Activated naive CD8-positive, alpha-beta T cell treated with anti-CD3 and anti-CD28 coated beads, Interleukin-2, amount 50 U/mL, for 24 hours (primary cell): ENCODE results near the gene FBXL15.

ENCODE experiments used
- ATAC-seq: fragments of 150-1000 bp; cut with Tn5 transposase; one replicate; pipeline ENCODE4 v1.10.0; 2021
- DNase-seq: peaks from one replicate; pipeline ENCODE4 v3.0.0; 2021
- H3K27ac Mint-ChIP-seq: one replicate; pipeline ENCODE4 v1.8.0; 2021; ENCODE audit warnings: mild to moderate bottlenecking, mixed read lengths
- H3K27me3 Mint-ChIP-seq: one replicate; pipeline ENCODE4 v1.8.0; 2021; ENCODE audit warnings: mixed read lengths
- H3K36me3 Mint-ChIP-seq: one replicate; pipeline ENCODE4 v1.8.0; 2021; ENCODE audit warnings: low read depth, mixed read lengths
- H3K4me1 Mint-ChIP-seq: one replicate; pipeline ENCODE4 v1.8.0; 2021; ENCODE audit warnings: mixed read lengths
- H3K4me3 Mint-ChIP-seq: one replicate; pipeline ENCODE4 v1.8.0; 2021; ENCODE audit warnings: mild to moderate bottlenecking, moderate library complexity, mixed read lengths
- H3K9me3 Mint-ChIP-seq: one replicate; pipeline ENCODE4 v1.8.0; 2021; ENCODE audit warnings: mixed read lengths

The FBXL15 gene, protein sequence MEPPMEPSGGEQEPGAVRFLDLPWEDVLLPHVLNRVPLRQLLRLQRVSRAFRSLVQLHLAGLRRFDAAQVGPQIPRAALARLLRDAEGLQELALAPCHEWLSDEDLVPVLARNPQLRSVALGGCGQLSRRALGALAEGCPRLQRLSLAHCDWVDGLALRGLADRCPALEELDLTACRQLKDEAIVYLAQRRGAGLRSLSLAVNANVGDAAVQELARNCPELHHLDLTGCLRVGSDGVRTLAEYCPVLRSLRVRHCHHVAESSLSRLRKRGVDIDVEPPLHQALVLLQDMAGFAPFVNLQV

DNA sequence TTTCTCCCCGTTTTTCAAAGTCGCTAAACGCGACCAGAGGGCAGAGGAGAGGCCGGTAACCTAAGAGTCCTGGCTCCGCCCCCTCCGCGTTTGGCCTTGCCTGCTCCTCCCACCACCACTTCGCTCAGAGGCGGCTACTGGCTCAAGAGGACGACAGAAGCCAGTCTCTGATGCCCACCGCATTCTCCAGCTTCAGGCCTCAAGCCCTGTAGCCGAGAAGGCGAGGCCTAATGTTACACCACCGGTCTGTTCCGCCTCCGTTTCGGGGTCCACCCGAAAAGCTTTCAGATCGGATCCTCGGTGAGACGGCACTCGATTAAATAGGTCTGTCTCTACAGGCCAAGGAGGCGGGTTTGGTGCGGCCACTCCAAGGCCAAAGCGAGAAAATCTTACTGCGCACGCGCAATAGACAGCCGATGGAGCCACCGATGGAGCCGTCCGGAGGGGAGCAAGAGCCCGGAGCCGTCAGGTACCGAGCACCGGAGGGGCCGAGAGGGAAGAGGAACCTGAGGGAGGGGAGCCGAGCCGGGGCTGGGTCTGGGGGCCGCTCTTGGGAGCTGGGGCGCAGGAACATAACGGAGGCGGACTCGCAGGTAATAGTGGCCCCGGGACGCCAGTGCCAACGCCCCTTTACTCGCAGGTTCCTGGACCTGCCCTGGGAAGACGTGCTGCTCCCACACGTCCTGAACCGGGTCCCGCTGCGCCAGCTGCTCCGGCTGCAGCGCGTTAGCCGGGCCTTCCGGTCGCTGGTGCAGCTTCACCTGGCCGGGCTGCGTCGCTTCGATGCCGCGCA is at the start of gene FBXL15:
Gene FBXL15 (plus strand): TSS at position 123 of the 793 bp plus-strand sequence. CDS start 294 bp downstream, at position 417.
- ATAC-seq (peak; percentile 78), DNase-seq (peak; percentile 98)
- no peaks in the 10 kb centered on the region for H3K9me3 Mint-ChIP-seq
- H3K36me3 Mint-ChIP-seq, result peaks cover 8% of the 10 kb centered on the region
- peaks cover 28% of the 10 kb centered on the region for H3K27me3 Mint-ChIP-seq
- H3K27ac Mint-ChIP-seq, result peak within 1 kb of the TSS; percentile 97
- H3K4me1 Mint-ChIP-seq, result peaks cover 39% of the 10 kb centered on the region
- H3K4me3 Mint-ChIP-seq, result peak within 1 kb of the TSS; percentile 91

DNA sequence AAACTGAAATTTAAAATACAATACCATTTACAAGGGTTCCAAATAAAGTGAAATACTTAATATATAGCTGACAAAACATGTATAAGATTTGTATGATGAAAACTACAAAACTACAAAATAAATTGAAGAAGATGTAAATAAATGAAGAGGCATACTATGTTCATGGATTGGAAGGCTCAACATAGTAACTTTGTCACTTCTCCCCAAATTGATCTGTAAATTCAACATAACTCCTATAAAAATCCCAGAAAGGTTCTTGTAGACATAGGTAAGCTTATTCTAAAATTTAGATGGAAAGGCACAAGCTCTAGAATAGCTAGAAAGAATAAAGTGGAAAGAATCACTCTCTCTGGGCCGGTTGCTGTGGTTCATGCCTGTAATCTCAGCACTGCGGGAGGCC is 49.3 kb upstream of the FBXL15 start:
- Mint-ChIP-seq H3K4me3 (no peak overlapping the region), H3K9me3 (no peaks in the 10 kb centered on the region), H3K27me3 (no peaks in the 10 kb centered on the region), H3K36me3 (peaks cover 52% of the 10 kb centered on the region), H3K4me1 (no peaks in the 10 kb centered on the region), H3K27ac (no peak overlapping the region)
- no peak for ATAC-seq
- DNase-seq, result no peak

DNA sequence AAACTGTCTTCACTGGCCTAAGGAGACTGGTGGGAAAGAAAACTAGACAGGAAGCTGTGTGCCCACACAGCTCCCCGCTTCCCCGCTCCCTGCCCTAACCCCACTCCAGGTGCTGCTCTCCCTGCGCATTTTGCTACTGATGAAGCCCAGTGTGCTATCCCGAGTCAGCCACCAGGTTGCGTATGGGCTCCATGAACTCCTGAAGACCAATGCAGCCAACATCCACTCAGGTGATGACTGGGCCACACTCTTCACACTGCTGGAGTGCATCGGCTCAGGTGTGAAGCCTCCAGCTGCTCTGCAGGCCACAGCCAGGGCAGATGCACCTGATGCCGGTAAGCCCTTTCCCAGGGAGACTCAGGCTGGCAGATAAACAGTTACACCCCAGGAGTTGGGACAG is 45.4 kb upstream of the FBXL15 start:
- ATAC-seq (no peak), DNase-seq (no peak)
- Mint-ChIP-seq H3K27me3 (no peaks in the 10 kb centered on the region), H3K27ac (no peak overlapping the region), H3K36me3 (peaks cover 39% of the 10 kb centered on the region), H3K4me3 (no peak overlapping the region), H3K9me3 (no peaks in the 10 kb centered on the region), H3K4me1 (no peaks in the 10 kb centered on the region)

DNA sequence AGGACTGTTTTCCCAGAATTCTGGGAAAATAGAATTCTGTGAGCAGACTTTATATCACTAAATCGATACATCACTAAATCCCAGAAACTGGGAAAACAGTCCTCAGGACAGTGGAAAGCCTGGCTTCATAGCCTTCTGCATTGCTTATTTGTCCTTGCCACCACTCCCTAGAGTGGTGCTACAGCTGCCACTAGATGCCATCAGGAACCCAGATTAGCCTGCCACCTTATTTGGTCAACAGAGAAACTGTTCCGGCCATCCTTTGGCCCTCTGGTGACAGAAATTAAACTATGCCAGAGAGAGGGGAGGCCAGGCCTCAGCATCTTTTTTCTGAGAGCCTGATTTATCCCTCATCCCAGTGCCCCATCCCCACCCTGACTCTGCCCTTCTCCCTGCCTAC is 44.8 kb upstream of the FBXL15 start:
- no peak for DNase-seq
- Mint-ChIP-seq H3K4me1 (no peaks in the 10 kb centered on the region), H3K9me3 (no peaks in the 10 kb centered on the region), H3K27me3 (no peaks in the 10 kb centered on the region), H3K4me3 (no peak overlapping the region), H3K27ac (no peak overlapping the region), H3K36me3 (peaks cover 33% of the 10 kb centered on the region)
- no peak for ATAC-seq

DNA sequence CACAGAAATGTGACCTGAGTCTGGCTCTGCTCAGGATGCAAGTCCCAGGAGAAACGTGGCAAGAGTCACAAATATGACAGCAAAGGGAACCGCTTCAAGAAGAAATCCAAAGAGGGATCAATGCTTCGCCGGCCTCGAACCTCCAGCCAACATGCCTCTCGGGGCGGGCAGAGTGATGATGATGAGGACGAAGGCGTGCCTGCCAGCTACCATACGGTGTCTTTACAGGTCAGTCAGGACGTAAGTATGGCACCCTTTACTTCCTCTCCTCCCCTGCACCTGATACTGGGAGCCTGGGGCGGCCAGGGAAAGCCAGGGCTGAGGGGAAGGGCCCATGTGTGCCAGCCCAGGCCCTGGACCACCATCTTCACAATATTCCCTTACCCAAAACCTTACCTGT is 43.7 kb upstream of the FBXL15 start:
- no peak for DNase-seq
- Mint-ChIP-seq H3K9me3 (no peaks in the 10 kb centered on the region), H3K27me3 (no peaks in the 10 kb centered on the region), H3K36me3 (peaks cover 29% of the 10 kb centered on the region), H3K4me1 (no peaks in the 10 kb centered on the region), H3K4me3 (no peak overlapping the region), H3K27ac (no peak overlapping the region)
- ATAC-seq, result no peak

DNA sequence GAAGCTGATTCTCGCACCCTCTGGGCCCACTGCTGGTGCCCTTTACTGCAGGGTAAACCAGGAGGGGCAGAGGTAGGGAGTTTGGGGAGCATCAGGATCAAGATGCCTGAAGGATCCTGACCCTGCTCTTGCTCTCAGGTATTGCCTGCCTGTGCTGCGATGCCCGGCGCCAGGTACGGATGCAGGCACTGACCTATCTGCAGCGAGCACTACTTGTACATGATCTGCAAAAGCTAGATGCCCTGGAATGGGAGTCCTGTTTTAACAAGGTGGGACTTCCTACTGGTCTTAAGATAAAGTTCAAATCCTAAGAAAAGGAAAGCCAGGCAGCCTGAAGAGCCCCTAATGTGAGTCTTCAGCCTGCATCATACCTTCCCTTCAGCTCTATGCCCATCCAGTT is 41.3 kb upstream of the FBXL15 start:
- peaks cover 21% of the 10 kb centered on the region for H3K36me3 Mint-ChIP-seq

DNA sequence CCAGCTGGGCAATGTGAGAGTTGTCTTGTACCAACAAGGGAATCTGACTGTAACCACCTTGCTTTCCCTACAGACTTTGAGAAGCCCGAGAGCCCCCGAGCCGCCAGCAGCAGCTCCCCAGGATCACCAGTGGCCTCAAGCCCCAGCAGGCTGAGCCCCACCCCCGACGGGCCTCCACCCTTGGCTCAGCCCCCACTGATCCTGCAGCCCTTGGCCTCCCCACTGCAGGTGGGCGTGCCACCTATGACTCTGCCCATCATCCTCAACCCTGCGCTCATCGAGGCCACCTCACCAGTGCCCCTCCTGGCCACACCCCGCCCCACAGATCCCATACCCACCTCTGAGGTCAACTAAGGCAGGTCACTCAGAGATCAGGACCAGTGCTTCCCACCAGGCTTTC is 38.7 kb upstream of the FBXL15 start:
- H3K9me3 Mint-ChIP-seq, result no peaks in the 10 kb centered on the region
- no peak overlapping the region for H3K27ac Mint-ChIP-seq
- DNase-seq (no peak), ATAC-seq (no peak)
- no peak overlapping the region for H3K4me3 Mint-ChIP-seq
- peaks cover 10% of the 10 kb centered on the region for H3K36me3 Mint-ChIP-seq
- H3K4me1 Mint-ChIP-seq, result peaks cover 5% of the 10 kb centered on the region
- no peaks in the 10 kb centered on the region for H3K27me3 Mint-ChIP-seq

More for the DNA sequence above, 41.3 kb upstream of the FBXL15 start:
- Mint-ChIP-seq H3K27me3 (no peaks in the 10 kb centered on the region), H3K4me3 (no peak overlapping the region), H3K27ac (no peak overlapping the region), H3K4me1 (peaks cover 3% of the 10 kb centered on the region), H3K9me3 (no peaks in the 10 kb centered on the region)
- DNase-seq (no peak), ATAC-seq (no peak)

DNA sequence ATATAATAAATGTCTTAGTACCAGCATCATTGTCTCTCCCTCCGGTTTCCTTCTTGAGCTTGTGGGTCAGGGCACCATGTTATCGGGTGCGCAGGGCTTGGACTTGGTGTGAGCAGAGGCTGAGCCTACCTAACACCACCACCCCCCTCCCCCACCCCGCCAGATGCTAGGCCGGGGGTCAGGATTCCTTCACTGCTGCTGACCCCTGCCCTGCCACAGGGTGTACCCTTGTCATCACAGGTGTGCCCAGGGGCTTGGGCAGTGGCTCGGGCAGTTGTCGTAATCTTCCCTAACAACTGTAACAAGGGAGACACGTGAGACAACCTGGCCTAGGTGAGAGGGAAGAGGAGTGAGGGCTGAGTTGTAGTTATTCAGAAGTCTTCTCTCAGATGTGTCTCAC is 37.8 kb upstream of the FBXL15 start:
- Mint-ChIP-seq H3K9me3 (no peaks in the 10 kb centered on the region), H3K4me3 (no peak overlapping the region), H3K27me3 (no peaks in the 10 kb centered on the region), H3K36me3 (peaks cover 8% of the 10 kb centered on the region), H3K27ac (no peak overlapping the region), H3K4me1 (peaks cover 5% of the 10 kb centered on the region)
- no peak for ATAC-seq
- no peak for DNase-seq

DNA sequence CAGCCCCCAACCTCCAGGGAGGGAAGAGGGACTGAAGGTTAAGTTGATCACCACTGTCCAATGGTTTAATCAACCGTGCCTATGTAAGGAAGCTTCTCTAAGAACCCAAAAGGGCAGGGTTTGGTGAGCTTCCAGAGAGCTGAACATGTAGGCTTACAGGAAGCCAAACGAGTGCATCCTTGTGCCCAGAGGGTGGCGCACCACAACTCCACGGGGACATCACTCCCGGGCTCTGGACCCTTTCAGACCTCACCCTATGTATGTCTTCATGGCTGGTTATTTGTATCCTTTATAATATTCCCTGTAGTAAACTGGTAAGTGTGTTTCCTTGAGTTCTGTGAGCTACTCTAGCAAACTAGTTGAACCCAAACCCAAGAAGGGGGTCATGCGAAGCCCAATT is 36.6 kb upstream of the FBXL15 start:
- Mint-ChIP-seq H3K4me3 (no peak overlapping the region), H3K4me1 (peaks cover 5% of the 10 kb centered on the region), H3K36me3 (peaks cover 8% of the 10 kb centered on the region), H3K27ac (no peak overlapping the region), H3K27me3 (no peaks in the 10 kb centered on the region), H3K9me3 (no peaks in the 10 kb centered on the region)
- ATAC-seq (no peak), DNase-seq (no peak)

DNA sequence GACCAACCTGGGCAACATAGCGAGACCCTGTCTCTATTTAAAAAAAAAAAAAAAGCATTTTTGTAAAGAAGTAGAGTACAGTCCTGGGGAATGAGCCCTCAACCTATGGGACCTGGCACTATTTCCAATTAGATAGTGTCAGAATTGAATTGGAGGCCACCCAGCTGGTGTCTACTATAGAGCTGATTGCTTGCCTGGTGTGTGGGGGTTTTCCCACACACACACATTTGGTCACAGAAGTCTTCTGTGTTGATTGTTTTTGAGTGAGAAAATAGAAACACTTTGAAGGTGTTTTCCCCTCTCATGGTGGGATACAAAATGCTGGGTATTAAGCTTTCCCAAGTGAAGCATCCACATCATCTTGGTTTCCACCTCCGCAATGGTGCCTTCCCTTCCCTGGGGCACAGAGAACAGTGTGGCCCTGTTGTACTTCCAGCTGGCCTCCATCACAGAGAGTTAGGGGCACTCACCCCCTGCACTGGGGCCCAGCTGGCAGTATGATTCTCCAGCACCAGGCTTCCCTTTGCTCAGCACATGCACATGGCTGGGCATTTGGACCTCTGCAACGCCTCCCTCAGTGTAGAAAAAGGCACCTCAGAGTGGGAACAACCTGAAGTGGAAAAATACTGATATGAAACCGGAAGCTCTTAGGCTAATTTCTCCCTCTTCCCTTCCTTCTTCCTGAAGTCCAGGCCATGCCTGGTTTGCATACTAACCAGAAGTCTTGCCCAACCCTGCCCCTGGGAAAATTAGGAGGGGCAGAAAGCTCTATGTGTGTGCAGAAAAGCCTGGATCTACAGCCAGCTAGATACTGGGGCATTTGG is 35.8 kb upstream of the FBXL15 start:
- DNase-seq (no peak), ATAC-seq (no peak)
- Mint-ChIP-seq H3K27me3 (no peaks in the 10 kb centered on the region), H3K27ac (no peak overlapping the region), H3K4me1 (peaks cover 5% of the 10 kb centered on the region), H3K9me3 (no peaks in the 10 kb centered on the region), H3K4me3 (no peak overlapping the region), H3K36me3 (peaks cover 8% of the 10 kb centered on the region)

DNA sequence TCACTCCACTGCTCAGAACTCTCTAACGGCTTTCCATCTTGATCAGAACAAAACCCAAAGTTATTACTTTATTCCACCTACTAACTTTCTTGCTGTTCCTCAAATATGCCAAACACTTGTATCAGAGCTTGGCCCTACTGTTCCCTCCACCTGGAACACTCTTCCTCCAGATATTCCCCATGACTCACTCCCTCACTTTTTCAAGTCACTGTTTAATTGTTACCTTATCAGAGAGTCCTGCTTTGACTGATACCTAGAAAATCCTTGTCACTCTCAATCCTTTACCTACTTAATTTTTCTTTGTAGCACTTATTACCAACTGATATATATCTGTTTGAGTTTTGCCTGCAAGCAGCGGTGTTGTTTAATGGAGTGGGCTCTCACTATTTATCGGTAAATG is 30.7 kb upstream of the FBXL15 start:
- Mint-ChIP-seq H3K4me1 (peaks cover 15% of the 10 kb centered on the region), H3K4me3 (no peak overlapping the region), H3K9me3 (no peaks in the 10 kb centered on the region), H3K27ac (no peak overlapping the region), H3K36me3 (peaks cover 4% of the 10 kb centered on the region), H3K27me3 (no peaks in the 10 kb centered on the region)
- DNase-seq, result no peak
- no peak for ATAC-seq

DNA sequence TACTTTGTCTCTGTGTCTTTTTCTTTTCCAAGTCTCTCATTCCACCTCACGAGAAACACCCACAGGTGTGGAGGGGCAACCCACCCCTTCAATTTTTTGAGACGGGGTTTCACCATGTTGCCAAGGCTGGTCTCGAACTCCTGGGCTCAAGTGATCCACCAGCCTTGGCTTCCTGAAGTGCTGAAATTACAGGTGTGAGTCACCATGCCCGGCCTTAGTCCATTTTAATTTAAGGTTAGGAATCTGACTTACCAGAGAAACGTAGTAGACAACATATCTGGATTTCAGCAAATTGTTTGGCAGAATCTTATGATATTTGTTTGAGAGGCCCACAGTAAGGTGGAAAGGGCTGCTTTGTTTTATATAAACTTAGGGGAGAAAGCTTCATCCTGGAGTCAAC is 28.3 kb upstream of the FBXL15 start:
- H3K9me3 Mint-ChIP-seq, result no peaks in the 10 kb centered on the region

DNA sequence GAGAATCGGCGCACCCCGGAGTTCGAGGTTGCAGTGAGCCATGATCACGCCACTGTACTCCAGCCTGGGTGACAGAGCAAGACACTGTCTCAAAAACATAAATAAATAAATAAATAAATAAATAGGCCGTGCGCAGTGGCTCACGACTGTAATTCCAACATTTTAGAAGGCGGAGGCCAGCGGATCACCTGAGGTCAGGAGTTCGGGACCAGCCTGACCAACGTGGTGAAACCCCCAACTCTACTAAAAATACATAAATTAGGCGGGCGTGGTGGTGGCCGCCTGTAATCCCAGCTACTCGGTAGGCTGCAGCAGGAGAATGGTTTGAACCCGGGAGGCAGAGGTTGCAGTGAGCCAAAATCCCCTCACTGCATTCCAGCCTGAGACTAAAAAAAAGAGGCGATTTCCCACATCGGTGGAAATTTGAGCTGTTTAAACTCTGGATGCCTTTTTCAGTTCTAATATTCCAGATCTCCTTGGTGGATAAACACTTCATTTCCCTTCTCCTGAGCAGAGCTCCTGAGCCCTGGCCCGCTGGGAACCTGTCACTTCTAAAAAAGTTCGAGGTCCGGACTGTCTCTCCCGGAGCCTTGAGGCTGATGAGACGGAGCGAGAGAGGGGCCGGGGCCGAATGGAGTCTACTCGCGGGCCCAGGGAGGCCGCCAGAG is 27.1 kb upstream of the FBXL15 start:
- Mint-ChIP-seq H3K4me1 (peaks cover 38% of the 10 kb centered on the region), H3K27me3 (no peaks in the 10 kb centered on the region), H3K27ac (peak overlapping the region; percentile 99), H3K9me3 (no peaks in the 10 kb centered on the region), H3K36me3 (peaks cover 32% of the 10 kb centered on the region), H3K4me3 (peak overlapping the region; percentile 99)
- DNase-seq (no peak), ATAC-seq (no peak)

More for the DNA sequence above, 28.3 kb upstream of the FBXL15 start:
- Mint-ChIP-seq H3K36me3 (peaks cover 20% of the 10 kb centered on the region), H3K4me3 (peak overlapping the region; percentile 99), H3K4me1 (peaks cover 25% of the 10 kb centered on the region), H3K27ac (no peak overlapping the region), H3K27me3 (no peaks in the 10 kb centered on the region)
- DNase-seq, result no peak
- ATAC-seq, result no peak

DNA sequence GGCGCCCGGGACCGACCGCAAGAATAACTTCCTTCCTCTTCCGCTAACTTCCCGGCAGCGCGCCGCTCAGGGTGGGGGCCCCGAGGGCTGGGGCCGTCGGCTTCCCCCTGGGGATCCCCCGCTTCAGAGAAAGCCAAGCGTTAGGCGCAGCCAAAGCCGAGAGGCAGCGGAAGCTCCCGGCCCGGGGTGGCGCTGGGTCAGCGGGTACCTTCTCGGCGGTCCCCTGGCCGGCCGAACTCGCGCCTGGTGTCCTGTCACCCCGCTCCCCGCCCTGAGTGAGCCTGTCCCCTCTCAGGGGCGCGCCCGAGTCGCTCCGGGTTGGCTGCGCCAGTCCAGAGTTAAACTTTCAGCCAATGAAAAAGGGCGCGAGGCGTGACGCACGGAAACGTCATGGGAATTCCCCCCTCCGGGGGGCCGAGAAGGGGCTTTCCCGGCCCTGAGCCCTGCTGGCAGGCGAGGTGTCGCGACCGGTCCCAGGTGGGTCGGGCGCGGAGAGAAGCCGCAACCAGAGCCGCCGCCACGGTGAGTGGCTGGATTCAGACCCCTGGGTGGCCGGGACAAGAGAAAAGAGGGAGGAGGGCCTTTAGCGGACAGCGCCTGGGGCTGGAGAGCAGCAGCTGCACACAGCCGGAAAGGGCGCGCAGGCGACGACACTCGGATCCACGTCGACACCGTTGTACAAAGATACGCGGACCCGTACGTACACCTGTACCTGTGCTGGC is 26.4 kb upstream of the FBXL15 start:
- Mint-ChIP-seq H3K36me3 (peaks cover 35% of the 10 kb centered on the region), H3K27me3 (no peaks in the 10 kb centered on the region), H3K4me3 (peak overlapping the region; percentile 99), H3K27ac (peak overlapping the region; percentile 99), H3K9me3 (no peaks in the 10 kb centered on the region), H3K4me1 (peaks cover 40% of the 10 kb centered on the region)
- ATAC-seq (peak; percentile 92), DNase-seq (peak; percentile 99)
